HG02678 (cell line): Measurements from ENCODE around the gene SDK2.

Experiments
- ATAC-seq: cut with Tn5 transposase; IDR thresholded peaks from one replicate; pipeline ENCODE4 v1.9.1; 2021; ENCODE audit warnings: mild to moderate bottlenecking, moderate library complexity; ENCODE audit not compliant: unreplicated experiment

Gene SDK2

DNA sequence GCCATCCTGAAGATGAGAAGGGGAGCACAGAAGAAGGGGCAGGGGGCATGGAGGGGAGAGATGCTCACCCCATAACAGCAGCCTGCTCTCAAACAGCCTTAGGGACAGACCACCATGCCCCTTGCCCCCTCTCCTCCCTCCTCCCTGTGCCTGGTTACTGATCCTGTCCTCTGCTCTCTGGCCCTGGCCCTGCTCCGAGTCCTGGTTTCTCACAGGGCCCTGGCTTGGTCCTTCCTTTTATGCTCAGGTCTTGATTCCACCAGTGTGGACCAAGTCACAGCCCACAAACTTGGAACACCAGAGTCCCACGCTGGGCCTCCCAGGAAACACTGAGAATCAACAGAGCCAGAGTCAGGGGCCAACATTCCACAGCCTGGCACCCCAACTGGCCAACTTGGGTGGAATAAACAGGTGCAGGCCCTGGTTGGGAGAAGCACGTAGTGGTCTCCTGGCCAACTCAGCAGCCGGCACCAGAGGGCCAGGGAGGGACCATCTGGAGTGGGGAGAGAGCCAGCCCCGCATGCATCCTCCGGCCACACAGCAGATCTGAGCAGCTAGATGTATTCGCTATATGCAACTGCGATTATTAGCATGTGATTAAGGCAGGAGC is 287.6 kb downstream of the SDK2 start:
- no peak for ATAC-seq

DNA sequence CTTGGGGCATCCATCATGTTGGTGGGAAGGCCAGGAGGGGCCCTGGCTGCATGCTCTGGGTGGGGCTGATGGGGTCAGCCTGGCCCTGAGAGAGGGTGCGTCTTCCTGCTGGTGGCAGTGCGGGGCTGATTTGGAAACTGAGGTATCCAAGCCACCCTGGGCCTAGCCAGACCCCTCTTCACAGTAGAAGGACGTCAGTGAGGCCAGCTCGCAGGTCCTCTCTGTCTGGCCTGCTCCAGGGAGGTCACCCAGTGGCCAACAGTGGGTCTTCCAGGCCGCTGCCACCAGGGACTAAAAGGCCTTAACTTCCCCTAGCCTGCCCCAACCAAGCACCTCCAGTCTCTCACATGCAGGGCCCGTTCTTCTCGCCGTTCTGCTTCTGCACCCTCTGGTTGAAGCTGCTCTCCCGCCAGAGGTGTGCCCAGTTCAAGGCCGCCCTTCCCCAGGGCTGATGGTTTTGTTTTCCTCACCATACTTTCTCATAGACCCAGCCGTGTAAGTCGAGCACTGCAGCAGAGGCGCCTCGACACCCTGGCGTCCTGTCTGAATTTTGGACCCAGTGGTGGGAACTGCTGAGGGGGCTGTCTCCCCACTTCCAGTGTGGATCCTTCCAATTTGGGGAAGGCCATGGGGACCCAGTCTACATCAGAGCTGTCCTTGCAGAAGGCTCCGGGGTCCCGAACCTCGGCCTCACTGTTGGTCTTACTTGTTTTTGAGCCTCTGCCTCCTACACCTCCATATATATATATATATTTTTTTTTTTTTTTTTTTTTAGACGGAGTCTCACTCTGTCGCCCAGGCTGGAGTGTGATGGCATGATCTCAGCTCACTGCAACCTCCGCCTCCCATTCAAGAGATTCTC is 289.6 kb downstream of the SDK2 start:
- ATAC-seq = no peak

DNA sequence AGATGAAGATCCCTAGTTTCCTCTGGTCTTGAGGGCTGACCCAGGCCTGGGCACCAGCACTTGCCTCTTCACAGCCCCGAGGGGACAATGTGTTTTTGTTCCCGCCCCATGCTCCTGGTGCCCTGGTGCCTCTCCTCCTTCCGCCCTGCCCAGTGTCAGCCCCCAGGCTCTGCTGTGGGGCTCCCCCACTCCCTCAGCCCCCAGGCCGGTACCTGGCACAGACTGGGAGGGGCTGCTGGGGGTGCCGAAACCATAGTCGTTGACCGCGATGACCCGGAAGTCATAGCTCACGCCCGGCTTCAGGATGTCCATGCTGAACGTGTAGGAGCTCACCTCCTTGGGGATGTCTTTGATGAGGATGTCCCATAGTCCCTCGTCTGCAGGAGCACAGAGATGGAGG is 292.0 kb downstream of the SDK2 start:
- no peak for ATAC-seq

DNA sequence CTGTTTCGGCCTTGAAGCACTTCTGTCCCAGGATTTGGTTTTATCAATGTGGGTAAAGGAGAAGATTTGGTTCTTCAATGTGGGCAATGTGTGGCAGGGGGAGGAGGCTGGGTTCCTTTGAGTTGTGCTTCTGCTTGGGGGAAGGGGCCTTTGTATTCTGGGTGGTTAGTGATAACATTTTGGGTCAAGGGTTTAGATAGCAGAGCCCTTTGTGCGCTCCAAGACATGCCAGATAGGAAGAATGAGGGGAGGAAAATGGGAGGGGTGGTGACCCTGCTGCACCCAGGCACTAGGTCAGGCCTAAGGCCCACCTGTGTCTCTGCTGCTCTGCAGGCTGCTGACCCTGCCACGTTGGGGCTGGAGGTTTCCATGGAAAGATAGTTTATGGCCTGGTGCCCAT is 292.5 kb downstream of the SDK2 start:
- no peak for ATAC-seq

DNA sequence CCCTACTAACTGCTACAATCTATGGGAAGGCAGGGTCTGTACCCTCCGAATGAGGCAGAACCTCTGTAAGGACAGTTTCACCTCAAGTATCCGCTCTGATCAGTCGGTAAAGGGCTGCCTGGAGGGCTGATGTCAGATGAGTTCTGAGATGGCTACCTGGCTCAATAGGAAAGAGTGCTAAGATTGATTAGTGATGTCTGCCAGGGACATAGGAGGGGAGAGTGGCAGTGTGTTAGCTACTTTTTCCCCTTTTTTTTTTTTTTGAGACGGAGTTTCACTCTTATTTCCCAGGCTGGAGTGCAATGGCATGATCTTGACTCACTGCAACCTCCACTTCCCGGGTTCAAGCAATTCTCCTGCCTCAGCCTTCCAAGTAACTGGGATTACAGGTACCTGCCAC is 293.4 kb downstream of the SDK2 start:
- no peak for ATAC-seq

DNA sequence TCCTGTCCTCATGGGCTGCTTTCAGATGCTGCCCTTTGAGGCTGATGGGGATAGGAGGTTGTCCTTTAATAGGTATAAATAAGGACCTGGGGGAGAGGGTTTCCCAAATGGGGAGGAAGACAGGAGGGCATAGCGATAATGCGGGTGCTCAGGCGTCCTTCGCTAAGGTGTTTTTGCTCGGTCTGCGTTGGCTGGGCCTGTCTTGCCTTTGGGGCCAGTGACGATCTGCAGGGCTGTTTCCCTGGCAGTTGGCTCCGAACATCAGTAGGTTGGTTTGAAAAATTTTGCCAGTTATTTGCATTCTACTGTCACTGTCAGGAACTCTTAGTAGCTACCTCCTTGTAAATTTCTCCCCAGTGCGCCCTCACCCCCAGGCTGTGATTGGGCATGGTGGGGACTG is 294.6 kb downstream of the SDK2 start:
- no peak for ATAC-seq

DNA sequence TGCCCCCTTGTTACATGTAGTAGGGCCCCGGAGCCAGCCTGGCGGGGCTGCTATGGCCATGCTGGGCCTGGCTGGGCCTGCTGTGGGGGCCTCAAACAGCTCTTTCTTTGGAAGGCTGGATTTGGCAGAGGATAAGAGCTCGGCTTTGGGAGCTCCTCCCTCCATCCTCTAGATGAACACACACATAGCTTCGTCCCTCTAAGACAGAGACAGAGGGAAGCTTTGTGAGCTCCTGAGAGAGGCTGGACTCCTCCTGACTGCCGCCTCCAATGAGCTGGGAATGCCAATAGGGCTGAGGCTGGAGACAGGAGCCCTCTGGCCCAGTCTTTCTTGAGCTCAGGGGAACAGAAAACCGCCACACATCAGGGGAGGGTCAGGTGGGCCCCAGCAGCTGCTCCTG is 295.1 kb downstream of the SDK2 start:
- ATAC-seq = no peak

DNA sequence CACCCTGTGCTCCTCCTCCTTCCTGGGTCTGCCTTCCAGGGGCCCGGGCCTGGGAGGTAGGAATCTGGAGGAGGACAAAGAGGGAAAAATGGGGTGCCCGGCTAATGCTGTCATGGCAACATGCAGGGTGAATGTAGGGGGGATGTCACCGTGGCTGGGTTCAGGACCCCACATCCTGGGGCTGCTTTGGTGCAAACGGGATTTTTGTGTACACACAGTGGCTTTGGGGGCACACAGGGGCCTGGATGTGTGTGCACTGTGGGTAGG is 295.5 kb downstream of the SDK2 start:
- no peak for ATAC-seq

DNA sequence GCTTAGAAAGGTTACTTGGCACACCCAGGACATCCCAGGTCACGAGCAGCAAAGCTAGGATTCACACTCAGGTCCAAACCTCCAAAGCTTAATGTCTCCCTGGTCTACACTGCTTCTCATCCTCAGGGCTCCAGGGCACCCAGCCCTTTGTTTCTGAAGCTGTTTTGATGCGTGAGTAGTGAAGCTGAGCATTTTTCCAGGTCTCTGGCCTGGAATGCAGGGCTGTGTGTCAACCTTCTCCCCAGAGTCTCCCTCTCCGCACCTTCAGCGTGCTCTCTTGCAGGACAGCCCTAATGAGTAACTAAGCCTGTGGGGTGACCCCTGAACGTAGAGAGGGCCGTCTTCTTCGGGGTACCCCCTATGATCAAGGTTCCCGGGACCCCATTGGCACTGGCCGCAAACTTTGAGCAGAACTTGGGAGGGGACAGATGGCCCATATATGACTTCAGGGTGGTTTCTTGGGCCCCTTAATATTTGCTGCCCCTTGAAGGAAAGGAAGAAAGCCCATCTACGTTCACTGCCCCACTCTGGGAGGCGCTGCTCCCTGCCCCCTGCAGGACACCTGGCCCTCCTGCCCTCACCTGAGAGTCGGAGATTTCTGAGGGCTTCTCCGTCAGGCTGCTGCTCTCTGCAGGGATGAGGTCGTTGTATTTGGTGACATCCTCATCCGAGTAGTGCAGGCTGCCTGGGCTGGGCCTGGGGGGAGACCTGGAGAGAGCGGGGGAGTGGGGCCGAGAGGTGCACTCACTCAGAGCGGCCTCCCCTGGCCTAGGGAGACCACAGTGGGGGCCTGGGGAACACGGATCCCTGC is 296.0 kb downstream of the SDK2 start:
- ATAC-seq = no peak

DNA sequence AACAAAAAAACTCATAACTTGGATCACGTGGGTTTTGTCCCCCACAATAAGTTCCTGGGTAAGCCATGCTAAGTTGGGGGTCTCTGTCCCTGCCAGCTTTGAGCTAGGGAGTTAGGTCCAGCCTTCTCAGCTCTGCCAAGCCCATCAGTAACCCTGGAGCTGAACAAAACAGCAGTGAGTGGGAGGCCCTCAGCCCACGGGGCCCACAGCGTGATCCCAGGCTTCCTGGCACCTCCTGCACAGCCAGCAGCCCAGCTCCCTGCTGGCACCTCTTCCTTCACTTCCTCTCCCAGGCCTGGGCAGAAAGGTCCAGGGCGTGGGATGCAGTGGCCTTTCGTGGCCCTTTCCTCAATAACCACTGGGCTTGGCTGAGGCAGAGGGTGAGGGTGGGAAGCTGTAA is 296.9 kb downstream of the SDK2 start:
- no peak for ATAC-seq

DNA sequence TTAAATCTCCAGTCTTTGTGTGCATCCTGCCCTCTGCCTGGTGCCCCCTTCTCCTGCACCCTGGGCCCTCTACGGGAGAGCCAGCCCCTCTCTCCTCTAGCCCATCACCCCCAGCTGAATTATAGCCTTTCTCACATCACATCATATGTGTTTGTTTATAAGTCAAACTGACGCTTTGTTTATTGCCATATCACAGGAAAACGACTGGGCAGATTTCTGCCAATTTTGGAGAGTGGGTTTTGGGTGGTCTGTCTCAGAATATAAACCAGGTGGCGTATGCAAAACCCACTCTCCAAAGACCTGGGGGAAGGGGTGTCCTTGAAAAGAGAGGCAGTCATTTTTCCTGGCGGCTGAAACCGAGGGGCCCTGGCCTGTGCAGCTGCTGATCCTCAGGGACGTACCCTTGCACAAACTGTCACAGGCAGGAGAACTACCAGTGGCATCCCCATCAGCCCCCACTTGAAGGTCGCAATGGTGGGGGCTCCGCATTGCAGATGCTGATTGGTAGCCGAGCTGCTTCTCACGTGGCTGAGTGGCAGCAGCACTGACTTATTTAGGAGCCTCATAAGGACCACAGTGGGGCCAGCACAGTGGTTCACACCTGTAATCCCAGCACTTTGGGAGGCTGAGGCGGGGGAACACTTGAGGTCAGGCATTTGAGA is 297.6 kb downstream of the SDK2 start:
- no peak for ATAC-seq

DNA sequence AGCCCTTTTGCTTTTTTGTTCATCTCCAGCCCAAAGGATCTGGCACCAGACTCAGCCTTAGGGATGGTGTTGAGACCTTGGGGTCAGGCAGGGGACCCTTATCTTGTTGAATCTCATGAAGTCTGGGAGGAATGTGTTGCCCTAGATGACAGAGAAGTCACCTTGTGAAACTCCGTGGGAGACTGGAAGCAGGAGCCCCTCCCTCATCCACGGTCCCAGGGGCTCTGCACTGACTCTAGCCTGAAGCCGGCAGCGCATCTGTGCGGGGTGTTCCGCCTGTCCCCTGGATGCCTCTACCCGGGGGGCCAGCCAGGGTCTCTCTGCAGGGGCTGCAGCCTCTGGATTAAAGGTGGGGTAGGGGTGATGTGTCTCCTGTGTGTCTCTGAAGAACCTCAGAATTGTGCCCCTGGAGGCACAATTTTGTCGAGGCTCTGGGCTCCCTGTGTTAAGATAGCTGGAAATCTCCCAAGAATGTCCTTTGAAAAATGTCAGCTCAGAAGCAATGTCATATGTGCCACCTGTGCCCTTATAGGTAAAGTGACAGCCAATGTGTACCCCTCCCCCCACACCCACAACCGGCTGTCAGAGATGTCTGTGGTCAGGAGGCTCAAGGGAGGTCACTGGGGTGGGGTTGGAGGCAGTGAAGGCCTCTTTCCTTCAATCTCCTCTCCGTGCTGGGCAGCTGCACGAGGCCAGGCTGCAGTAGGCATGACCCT is 300.3 kb downstream of the SDK2 start:
- ATAC-seq = no peak

DNA sequence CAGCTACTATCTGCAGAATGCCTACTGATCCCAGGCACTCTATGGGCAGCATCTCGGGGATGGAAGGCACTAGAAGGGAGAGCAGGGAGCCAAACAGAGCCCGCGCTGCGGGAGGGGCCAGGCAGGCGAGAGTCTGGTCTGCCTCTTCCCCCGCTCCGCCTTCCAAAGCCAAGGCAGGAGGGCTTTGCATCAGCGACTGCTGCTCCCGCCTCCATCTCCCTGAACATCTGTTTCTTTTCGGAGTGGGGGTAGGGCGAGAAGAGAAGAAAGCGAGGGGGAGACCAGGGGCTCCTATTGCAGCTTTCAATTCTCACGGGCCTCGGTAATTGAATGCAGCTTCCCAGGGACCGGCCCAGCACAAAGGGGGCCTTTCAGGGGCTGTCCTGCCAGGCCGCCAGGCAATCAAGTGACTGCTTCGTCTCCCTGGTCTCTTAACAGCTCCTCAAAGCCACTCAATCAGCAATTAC is 301.0 kb downstream of the SDK2 start:
- ATAC-seq = no peak

DNA sequence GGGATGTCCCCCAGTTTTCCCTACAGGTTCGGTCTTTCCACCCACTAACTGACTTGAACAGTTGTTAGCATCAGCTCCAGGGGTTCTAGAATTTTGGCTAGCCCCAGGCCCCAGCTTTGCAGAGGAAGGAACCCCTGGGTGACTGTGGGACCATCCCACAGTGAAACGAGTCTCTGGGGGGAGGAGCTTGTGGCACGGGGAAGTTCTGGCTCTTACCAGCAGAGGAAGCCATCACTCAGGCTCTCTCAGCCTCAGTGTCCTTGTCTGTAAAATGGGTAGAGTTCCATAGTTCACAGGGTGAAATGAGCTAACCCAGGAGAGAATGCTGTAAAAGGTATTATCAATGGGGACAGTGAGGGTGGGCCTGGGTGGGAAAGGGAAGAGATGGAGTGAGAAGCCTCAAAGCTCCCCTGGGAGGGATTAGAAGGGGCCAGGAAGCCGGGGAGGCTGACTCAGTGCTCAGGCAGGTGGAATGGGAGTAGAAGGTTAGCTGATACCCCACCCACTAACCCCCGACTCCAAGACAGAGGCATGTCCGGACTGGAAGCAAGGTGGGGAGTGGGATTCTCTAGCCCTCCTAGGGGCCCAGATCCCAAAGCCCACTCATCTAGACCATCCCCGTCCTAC is 301.6 kb downstream of the SDK2 start:
- no peak for ATAC-seq

DNA sequence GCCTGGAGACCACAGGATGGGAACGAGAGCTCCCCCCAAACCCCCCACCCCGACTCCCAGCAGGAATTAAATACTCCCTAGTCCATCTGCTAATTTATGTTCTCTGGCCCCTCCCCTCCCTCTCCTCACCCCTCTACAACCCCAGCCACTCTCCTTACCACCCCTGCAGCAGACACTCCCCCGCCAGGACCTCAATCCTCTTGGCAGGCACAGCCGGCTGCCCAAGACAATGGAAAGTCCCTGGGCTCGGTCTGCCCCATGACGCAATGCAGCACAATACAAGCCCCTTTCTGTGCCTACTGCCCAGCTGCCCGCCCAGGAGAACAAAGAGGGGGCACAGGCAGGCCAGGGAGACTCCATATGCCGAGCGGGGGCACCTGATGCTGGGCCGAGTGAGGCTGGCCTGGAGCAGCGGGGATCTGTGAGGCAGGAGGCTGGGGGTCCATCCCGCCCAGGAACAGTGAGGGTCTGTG is 302.2 kb downstream of the SDK2 start:
- no peak for ATAC-seq

DNA sequence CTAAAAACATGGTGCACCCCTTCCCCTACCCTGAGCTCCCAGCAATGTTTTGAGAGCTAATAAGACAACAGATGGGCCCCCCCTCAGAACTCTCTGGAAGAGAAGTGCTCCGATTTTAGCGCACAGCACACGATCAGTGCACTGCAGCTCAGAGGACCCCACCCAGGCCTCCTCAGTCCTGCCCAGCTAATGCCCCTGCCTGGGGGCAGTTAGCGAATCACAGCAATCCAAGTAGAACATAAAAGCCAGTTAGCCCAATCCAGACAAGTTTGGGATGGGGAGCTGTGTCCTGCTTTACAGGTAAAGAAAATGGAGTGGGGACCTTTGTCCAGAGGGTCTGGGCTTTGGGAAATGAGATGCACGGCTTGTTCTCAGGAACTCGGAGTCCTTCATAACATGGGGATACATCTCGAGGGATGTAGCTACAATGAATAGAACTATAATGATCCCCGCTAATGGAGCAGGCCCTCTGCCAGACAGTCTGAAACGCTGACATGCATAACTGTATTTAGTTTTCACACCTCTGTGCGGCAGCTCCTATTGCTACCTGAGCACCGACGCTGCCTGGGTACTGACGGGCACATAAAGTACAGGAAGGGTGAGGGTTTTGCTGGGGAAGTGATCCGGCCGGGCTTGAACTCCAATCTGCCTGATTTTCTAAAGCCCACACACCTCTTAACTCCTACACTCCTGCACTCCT is 302.7 kb downstream of the SDK2 start:
- ATAC-seq = no peak

DNA sequence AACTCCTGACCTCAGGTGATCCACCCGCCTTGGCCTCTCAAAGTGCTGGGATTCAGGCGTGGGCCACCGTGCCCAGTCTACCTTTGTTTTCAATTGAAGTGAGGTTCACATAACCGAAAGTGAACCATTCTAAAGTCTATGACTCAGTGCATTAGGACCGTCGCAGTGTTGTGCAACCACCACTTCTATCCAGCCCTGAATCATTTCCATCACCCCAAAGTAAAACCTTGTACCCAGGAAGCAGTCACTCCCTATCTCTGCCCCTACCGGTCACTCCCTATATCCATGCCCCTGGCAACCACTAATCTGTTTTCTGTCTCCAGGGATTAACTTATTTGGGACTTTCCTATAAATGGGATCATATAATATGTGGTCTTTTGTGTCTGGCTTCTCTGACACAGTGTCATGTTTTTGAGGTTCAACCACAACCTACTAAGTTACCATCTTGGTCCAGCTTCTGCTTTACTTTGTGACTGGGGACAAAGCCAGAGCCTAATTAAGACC is 304.1 kb downstream of the SDK2 start:
- ATAC-seq = no peak

DNA sequence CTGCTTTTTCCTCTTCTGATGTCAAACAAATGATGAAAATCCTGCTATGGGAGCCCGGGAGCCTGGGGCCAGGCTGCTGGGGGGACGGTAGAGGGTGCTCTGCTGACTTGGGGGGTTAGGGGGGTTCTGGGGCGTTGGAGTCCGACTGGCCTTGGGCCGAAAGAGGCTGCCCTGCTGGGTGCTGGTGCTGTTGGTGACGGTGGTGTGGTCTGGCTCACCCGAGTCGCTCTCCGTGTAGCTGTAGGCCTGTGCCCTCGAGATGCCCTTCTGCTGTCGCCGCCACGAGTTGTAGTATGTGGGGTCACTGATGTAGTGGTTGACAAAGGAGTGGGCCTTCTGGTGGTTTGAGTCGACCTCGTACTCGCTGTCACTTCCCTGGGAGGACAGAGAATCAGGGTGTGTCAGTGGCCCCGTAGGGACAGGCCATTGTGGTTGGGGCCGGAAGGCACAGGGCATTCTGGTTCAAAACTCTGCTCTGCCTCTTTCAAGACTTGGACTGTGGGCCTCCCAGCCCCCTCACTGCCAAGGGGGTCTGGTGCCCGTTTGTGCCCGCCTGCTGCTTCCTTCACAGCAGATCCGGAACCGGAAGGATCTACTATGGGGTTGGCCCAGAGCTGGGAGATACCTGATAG is 305.6 kb downstream of the SDK2 start:
- no peak for ATAC-seq

DNA sequence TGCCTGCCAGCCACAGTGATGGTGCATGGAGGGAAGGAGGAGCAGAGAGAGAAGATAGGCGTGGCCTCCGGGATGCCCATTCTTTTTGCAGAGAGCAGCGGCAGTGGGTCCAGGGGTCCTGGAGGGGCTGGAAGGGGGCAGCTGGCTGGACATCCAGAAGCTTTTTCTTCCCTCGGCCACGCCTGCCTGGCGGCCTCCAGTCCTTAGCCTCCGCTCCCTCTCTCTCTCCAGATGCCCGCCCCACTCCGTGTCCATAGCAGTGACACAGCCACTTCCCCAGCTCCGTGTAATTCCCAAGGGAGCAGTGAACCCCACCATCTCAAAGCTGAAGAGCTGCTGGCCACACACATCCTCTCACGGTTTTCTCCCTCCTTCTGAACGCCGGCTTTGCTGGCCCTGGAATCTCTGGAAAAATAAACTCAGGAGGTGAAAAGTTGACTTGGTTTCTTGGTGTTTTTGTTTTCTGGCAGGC is 306.2 kb downstream of the SDK2 start:
- ATAC-seq = no peak
